ENCODE data around the gene SLC26A3.
"Not testable (repeated sequence)": the region's sequence is repeated elsewhere in the genome, so short reads cannot be mapped to it uniquely, and the experiment has no call there.

Gene SLC26A3

DNA sequence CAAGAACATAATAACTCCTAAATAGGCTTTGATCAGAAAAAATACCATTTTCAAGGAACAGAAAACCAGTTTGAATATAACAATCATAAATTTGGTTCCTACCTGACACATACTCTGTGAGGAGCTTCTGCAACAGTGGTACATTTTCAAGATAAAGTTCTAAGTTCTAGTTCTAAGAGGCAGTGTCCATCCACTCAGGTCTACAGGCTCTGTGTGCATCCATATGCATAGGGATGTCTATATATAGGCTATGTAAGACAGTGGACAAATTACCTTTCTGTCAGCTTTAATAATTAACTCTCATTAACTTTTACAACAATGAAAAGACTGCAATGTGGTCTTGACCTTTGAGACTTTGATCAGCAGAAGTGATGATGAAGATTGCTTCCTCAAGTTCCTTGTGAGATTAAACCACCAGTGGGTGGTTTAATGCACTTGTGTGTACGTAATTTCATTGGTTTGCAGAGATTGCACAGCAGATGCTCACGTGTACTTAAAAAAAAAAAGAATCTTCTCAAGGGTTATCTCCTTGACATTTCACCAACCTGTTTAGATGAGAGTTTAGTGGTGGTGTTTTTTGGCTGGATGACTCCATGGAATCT, at the start of gene SLC26A3:
Gene SLC26A3 (minus strand): TSS at position 215 of the 602 bp plus-strand sequence. CDS start 8,714 bp downstream, outside the sequence.
- DNase-seq (ENCODE audit: low spot score): no peak

GRCh38 chr7:107850643-107851042, 47.6 kb upstream of the SLC26A3 start:
- DNase-seq (ENCODE audit: low spot score): peak; percentile 24

DNA sequence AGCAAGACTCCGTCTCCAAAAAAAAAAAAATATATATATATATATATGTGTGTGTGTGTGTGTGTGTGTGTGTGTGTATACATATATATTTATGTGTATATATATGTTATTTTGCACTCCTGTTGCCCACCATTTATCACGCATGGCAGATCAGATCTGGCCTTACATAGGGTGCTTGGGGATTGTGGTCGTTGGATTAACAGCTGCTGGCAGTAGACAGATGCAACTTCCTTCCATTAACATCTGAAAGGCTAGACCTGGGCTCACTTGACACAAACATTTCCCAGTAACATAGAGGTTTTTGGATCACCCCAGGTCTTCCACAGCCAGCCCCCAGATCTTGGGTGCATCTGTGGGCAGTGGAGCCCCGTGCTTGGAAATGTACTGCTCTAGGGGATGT, 47.2 kb upstream of the SLC26A3 start:
- no peak for DNase-seq (ENCODE audit: low spot score)

GRCh38 chr7:107848211-107848610, 45.2 kb upstream of the SLC26A3 start:
- not testable (repeated sequence) for DNase-seq (ENCODE audit: low spot score)

GRCh38 chr7:107847836-107848175, 44.8 kb upstream of the SLC26A3 start:
- DNase-seq (ENCODE audit: low spot score): not testable (repeated sequence)

DNA sequence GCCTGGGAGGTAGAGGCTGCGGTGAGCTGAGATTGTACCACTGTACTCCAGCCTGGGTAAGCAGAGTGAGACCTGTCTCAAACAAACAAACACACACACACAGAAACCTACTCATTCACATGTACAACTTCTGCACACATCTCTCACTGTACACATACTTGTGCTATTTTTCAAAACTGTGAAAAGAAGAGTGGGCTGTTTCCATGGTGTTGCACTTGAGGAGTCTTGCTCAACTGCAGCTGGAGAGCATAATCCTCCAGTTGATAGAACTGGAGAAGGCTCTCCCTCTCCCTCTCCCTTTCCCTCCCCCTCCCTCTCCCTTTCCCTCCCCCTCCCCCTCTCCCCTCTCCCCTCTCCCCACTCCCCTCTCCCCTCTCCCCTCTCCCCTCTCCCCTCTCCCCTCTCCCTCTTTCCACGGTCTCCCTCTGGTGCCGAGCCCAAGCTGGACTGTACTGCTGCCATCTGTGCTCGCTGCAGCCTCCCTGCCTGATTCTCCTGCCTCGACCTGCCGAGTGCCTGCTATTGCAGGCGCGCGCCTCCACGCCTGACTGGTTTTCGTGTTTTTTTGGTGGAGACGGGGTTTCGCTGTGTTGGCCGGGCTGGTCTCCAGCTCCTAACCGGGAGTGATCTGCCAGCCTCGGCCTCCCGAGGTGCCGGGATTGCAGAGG, 44.3 kb upstream of the SLC26A3 start:
- no peak for DNase-seq (ENCODE audit: low spot score)

- no peak for DNase-seq (ENCODE audit: low spot score)
Measured at GRCh38 chr7:107846324-107846723, 43.3 kb upstream of the SLC26A3 start.

DNA sequence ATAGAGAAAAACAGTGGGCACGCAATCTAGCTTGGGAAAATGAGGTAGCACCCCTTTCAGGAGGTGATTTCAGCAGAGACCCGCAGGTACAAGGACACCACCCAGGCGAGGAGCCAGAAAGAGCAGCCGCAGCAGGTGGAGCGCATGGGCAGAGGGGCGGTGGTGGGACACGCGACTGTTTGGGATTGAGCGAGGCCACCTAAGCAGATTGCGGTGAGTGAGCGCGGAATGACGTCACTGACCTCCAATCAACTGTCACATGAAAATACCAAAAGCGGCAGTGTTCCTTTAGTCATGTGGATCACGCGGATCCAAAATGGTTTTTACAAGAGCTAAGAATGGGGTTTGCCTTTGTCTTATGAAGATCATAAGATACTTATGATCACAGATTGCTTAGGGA, 40.2 kb upstream of the SLC26A3 start:
- no peak for DNase-seq (ENCODE audit: low spot score)

DNA sequence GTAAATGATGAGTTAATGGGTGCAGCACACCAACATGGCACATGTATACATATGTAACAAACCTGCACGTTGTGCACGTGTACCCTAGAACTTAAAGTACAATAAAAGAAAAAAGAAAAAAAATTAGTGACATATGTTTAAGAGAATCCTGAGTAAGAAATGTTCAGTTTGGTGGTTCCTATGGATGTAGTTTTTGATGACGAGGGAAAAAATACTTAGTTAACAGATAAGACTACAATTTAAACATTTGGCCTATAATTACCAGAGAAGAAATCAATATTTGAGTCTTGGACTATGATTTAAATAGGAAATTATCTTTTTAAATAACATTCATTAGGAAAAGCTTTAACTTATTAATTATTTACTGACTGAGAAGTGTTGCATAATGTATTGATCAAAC, 39.2 kb upstream of the SLC26A3 start:
- DNase-seq (ENCODE audit: low spot score): no peak

GRCh38 chr7:107838816-107839565, 36.0 kb upstream of the SLC26A3 start:
- DNase-seq (ENCODE audit: low spot score): no peak

DNA sequence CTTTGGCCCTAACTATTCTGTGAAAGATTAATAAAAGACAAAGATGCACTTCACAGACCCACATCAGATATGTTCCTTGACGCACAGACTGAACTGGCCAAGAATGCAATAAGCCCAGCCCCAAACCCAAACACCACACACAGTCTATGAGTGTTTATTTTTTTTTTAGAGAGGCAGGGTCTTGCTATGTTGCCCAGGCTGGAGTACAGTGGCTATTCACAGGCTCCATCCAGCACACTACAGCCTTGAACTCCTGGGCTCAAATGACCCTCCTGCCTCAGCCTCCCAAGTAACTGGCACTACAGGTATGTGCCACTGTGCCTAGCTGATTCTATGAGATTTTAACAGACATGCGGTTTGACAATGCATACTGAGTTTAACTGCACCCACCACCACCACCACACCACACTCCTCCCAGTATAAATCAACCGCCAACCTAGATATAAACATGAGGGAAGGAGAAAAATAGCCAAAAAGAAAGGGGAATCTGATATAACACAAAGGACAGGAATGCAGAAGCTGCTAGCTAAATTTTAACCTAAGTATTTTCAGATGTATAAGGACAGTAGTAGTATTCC, 35.1 kb upstream of the SLC26A3 start:
- no peak for DNase-seq (ENCODE audit: low spot score)

- no peak for DNase-seq (ENCODE audit: low spot score)
Measured at GRCh38 chr7:107837145-107837512, 34.1 kb upstream of the SLC26A3 start.

DNA sequence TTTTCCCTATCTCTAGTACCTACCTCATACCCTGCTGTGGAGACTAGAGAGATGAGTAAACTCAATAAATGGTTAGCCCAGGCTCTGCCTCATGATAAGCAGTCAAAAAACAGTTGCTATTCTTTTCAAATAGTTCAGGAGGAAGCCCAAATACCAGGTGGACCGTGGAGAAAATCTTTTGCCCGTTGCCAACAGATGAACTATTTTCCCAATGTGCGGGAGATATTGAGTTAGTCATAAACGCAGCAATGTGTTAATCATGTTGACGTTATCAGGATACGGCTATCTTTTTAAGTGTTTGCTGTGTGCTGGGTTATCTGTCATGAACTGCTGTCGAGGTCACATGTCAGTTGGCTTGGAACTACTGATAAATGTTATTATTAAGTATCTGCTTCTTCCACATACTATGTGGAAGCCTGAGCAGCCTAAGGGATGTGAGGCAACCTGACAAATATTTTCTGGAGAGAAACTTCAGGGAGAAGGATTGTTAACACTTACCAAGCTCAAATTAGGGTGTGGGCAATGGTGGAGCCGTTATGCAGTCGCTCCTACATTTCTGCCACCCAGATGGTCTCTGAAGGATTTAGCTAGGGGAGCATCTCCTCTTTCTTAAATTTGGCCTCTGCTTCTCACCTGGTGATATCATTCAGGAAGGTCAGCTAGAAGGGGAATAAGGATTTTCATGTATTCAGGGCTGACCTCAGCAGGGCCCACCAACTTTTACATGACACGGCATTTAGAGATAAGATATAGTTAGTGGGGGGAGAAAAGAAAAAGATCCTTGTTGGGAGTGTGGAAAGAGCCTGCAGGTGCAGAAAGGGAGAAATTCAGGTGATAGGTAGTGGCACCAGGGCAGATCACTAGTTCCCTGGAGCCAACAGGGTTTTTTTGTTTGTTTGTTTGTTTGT, 33.5 kb upstream of the SLC26A3 start:
- DNase-seq (ENCODE audit: low spot score): no peak

GRCh38 chr7:107834401-107834800, 31.4 kb upstream of the SLC26A3 start:
- DNase-seq (ENCODE audit: low spot score): no peak

GRCh38 chr7:107833684-107834106, 30.7 kb upstream of the SLC26A3 start:
- DNase-seq (ENCODE audit: low spot score): no peak

GRCh38 chr7:107830420-107830819, 27.4 kb upstream of the SLC26A3 start:
- DNase-seq (ENCODE audit: low spot score): no peak

DNA sequence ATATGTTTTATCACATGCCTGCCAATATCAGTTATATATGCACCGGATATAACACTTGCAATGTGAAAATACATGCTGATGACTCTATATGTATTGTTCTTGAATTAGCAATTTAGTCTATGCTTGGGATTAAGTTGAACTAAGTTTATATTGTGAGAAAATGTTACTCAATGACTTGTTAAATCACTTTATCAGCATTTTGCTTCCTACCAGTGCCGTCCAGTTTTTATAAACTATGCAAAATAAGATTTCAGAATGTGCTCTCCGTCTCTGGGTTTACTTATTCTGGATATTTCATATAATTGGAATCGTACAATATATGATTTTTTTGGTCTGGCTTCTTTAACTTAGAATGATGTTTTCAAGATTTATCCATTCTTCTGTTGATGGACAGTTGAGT, 25.5 kb upstream of the SLC26A3 start:
- DNase-seq (ENCODE audit: low spot score): no peak

GRCh38 chr7:107827501-107827900, 24.5 kb upstream of the SLC26A3 start:
- no peak for DNase-seq (ENCODE audit: low spot score)

- no peak for DNase-seq (ENCODE audit: low spot score)
Measured at GRCh38 chr7:107826451-107826850, 23.4 kb upstream of the SLC26A3 start.

GRCh38 chr7:107824858-107825257, 21.8 kb upstream of the SLC26A3 start:
- no peak for DNase-seq (ENCODE audit: low spot score)

DNA sequence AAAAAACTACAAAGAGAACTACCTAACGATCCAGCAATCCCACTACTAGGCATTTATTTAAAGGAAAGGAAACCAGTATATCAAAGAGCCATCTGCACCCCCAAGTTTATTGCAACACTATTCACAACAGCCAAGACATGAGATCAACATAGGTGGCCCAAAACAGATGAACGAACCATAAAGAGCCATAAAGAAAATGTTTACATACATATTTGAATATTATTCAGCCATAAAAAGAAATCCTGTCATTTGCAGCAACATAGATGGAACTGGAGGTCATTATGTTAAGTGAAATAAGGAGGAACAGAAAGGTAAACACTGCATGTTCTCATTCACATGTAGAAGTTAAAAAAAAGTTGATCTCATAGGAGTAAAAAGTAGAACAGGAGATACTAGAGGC, 15.6 kb upstream of the SLC26A3 start:
- DNase-seq (ENCODE audit: low spot score): no peak

DNA sequence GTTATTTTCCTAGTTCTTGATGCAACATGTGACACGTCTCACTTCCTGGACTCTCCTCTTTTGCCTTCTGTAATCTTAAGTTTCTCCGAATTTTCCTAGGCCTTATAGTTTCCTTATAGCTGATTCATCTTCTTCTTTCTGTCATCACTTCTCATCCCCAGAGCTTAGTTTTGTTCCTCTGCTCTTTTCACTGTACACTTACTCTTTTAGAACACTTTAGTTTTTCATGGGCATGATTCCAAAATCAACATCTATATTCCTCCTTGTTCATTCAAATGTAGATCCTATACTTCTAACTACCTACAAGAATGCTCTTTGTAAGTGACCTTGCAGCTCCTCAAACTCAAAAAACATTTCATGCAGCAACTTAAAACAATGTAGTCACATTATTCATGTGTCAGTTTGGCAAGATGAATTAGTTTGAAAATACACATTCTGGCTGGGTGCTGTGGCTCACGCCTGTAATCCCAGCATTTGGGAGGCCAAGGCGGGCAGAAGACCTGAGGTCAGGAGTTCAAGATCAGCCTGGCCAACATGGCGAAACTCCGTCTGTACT, 13.1 kb upstream of the SLC26A3 start:
- no peak for DNase-seq (ENCODE audit: low spot score)
